HG03565 (cell line): ENCODE data around the gene SLC2A13.
"Not testable (repeated sequence)": the region's sequence is repeated elsewhere in the genome, so short reads cannot be mapped to it uniquely, and the experiment has no call there.

Experiments used
- ATAC-seq: cut with Tn5 transposase; IDR thresholded peaks from one replicate; pipeline ENCODE4 v1.9.1; 2021; ENCODE audit warnings: mild to moderate bottlenecking, moderate library complexity; ENCODE audit not compliant: unreplicated experiment

Gene SLC2A13

DNA sequence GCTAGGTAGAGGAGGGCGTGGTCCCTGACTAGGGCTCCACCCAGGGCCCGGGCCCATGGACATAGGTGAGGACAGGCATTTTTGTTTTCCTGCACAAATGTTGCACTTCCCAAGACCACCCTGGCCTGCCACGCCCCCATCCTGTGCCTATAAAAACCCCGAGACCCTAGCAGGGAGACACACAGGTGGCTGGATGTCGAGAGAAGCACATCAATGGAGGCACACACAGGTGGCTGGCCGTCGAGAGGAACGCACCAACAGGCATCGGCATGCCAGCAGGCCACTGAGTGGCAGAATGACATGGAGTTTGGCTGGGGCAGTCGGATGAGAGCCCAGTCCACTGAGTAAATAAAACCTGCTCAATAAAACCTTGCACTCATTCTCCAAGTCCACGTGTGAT lies 328.4 kb downstream of the SLC2A13 start:
- no peak for ATAC-seq

- ATAC-seq = no peak
Measured at GRCh38 chr12:39773266-39773665, 332.6 kb downstream of the SLC2A13 start.

DNA sequence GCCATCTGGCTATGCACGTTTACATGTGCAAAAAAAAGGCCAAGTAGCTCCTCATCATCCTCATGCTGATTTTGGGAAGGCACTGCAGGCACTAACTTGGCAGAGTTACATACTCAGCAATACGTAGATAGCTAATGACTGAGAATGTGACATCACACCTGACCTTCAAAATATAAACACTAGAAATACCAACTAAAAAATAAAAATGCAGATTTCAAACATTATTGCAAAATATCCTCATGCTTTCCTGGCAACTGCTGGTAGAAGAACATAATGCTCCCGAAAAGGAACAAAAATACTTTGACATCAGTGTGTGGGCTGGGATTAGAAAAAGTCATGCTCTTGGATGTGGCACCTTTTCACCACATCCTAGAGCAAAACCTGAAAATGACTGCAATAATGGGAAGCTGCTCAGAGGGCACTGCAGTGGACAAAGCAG lies 333.0 kb downstream of the SLC2A13 start:
- no peak for ATAC-seq

DNA sequence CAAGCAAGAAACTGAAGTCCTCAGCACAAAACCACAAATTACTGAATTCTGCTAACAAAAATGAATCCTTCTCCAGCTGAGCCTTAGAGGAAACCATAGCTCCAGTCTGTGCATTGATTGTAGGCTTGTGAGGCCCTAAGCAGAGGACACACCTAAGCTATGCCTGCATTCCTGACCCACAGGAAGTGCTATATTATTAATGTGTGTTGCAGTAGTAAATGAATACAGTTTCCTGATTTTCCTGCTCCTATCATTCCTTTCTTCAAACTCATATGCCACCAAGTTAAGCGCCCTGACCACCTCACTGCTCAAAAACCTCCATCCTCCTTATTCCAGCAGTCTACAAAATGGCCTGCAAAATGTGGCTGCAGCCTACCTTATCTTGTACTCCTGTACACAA lies 334.4 kb downstream of the SLC2A13 start:
- no peak for ATAC-seq

DNA sequence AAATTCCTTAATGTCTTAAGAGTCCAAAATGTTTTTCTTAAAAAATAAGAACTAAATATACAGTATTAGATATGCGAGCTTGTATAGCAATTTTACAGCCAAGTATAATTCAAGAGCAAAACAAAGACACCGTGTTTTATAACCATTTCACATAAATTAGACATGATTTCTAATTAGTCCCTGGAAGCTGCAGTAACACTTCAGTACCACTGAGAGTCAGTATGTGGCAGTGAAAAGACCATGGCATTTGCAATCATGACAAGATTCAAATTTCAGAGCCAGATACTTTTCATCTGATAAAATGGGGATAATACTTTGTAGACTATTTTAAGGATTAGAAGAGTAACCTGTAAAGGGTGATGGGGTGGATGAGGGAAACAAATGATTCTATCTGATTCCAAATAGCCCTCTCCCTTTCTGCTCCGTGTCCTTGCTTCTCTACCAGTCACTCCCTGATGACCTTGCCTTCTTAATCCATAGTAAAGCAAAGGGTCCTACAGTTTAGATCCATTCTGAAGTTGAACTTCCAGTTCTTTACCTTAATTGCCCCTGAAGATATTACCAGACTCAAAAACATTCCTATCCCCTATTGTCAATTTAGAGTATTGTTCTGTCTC lies 340.8 kb downstream of the SLC2A13 start:
- ATAC-seq = peak; percentile 74

DNA sequence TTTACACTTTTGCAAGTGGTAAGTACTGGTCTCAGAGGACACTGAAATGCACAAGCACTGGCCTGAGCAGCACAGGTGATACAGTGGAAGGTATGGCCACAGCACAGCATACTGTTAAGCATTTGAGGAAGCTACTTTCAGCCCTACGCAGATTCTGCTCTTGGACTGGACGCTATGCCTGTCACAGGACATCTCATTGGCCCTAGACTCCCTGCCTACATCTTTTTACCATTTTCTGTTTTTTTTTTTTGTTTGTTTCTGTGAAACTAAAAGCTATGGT lies 342.1 kb downstream of the SLC2A13 start:
- no peak for ATAC-seq

DNA sequence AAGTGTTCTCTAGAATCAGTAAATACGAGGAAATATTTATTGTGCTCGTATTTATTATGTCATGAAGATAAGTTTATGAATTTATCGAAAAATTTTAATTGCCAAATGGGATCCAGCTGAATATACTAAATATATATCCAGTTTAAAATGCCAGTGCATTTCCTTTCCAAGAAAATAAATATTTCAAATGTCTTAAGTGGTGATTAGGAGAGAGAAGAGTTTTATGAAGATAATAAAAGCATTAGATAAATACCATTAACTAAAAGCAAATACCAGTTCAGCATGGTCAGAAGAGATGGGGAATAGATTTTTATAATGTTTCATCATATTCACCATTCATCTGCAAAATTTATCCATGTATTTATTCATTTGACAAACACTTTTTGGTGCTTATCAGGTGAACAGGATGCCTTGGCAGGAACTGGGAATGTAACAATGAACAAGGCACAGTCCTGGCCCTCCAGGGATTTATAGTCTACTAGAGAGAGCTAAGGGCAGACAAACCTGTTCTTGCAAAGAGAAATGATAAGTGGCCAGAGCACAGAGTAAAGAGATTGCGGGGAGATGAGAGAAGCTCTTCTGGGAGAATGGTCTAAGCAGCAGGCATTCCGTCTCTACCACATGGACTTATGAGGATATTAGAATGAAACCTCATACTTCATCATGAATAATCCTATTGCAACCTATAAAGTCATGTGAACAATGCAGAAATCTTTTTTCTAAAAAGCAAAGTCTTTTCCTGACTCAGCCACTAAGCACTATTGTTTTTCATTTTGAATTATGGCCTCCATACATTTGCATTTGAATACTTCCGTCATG lies 342.6 kb downstream of the SLC2A13 start:
- no peak for ATAC-seq

- no peak for ATAC-seq
Measured at GRCh38 chr12:39755478-39755877, 350.4 kb downstream of the SLC2A13 start.

- no peak for ATAC-seq
Measured at GRCh38 chr12:39752482-39753137, 353.3 kb downstream of the SLC2A13 start.

- not testable (repeated sequence) for ATAC-seq
Measured at GRCh38 chr12:39746151-39746550, 359.7 kb downstream of the SLC2A13 start.

DNA sequence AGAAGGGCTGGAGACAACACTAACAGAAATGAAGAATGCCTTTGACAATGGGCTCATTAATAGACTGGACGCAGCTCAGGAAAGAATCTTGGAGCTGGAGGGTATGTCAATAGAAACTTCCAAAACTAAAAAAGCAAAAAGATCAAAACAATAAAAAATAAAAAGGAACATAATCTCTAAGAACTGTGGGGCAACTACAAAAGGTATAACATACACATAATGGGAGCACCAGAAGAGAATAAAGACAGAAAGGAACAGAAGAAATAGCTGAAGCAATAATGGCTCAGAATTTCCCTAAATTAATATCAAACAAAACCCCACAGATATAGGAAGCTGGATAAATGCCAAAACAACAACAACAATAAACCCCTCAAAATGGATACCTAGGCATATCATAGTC lies 362.2 kb downstream of the SLC2A13 start:
- no peak for ATAC-seq

DNA sequence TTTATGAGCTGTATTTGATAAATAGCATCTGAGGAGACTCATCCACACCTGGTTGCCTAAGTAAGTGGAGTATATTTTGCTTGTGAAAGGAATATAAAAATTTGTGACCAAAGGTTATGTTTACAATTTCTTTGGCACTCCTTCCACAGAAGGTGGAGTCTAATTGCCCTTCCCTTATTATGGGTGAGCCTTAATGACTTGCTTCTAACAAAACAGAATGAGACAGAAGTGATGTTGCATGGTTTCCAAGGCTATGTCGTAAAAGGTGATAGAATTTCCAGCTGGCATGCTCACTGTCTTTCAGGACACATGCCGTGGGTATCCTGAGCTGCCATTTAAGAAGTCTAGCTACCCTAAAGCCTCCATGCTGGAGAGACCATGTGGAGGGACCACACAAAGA lies 369.5 kb downstream of the SLC2A13 start:
- ATAC-seq = no peak

- ATAC-seq = no peak
Measured at GRCh38 chr12:39723831-39724230, 382.1 kb downstream of the SLC2A13 start.

DNA sequence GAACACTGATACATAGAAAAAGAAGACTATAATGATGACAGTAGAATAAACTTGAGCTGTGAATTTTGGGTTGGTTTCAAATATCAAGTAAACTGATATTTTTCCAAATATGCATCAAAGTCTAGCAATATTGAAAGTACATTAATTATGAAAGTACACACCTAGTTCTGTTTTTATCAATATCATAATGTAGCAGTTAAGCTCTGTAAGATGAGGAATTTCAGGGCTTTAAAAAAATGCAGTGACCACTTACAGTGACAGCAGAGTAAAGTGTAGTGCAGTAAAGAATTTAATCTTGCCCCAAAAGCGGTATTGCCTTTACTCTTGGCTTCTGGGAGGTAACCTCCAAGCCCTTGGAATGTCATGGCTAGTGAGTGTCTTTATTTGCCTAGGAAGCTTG lies 383.4 kb downstream of the SLC2A13 start:
- peak; percentile 42 for ATAC-seq

- no peak for ATAC-seq
Measured at GRCh38 chr12:39713552-39713951, 392.3 kb downstream of the SLC2A13 start.

- ATAC-seq = no peak
Measured at GRCh38 chr12:39712334-39712733, 393.5 kb downstream of the SLC2A13 start.
